ENCODE results near the gene FLRT1.

Gene FLRT1

GRCh38 chr11:64084951-64085710 lies 49.4 kb downstream of the FLRT1 start:
- Histone ChIP-seq H4K20me1 (ENCODE audit: low read depth, low read length) (no peaks in the 10 kb centered on the region), H3K9me3 (ENCODE audit: insufficient read depth, low read length) (no peaks in the 10 kb centered on the region), H3K79me2 (ENCODE audit: insufficient read depth, low read length) (no peaks in the 10 kb centered on the region), H3K36me3 (ENCODE audit: low read length) (no peaks in the 10 kb centered on the region), H3F3A (ENCODE audit: insufficient read depth) (no peaks in the 10 kb centered on the region), H3K4me2 (ENCODE audit: low read depth, low read length, poor library complexity, severe bottlenecking) (no peak overlapping the region), H3K27ac (ENCODE audit: low read depth, low read length) (no peak overlapping the region), H2AFZ (ENCODE audit: low read depth, low read length, severe bottlenecking) (no peak overlapping the region), H3K9me2 (replicated peaks; ENCODE audit: insufficient read depth, low read length) (no peaks in the 10 kb centered on the region), H3K27me3 (ENCODE audit: low read length) (no peaks in the 10 kb centered on the region), H3K9ac (ENCODE audit: low read length) (no peak overlapping the region), H3K4me3 (ENCODE audit: insufficient read depth, low read length, poor library complexity, severe bottlenecking) (no peak overlapping the region)
- no peak for TF ChIP-seq CTCF (IDR thresholded peaks at IDR 0.05; ENCODE audit: insufficient read depth, low read length, poor library complexity, severe bottlenecking)
- no peak for TF ChIP-seq EZH2phosphoT487 (conservative IDR thresholded peaks at IDR 0.05; ENCODE audit: low read length)

All from SU-DHL-6 (cell line).